Endothelial cell (in vitro differentiated cells): Measurements from ENCODE around the gene AOX1. TPM values are rescaled to one million over a fixed set of nuclear protein-coding genes. Genes with fewer than 3 reads are reported as not detected.

Experiments
- DNase-seq: peaks from one replicate; pipeline ENCODE4 v3.0.0; 2021; ENCODE audit warnings: low spot score
- H3K27ac Mint-ChIP-seq: one replicate; pipeline ENCODE4 v1.8.0; 2021; ENCODE audit warnings: mixed read lengths, inconsistent platforms; ENCODE audit not compliant: unreplicated experiment
- H3K27me3 Mint-ChIP-seq: one replicate; pipeline ENCODE4 v1.8.0; 2021; ENCODE audit warnings: mild to moderate bottlenecking, moderate library complexity, mixed read lengths, inconsistent platforms; ENCODE audit not compliant: unreplicated experiment
- H3K36me3 Mint-ChIP-seq: one replicate; pipeline ENCODE4 v1.8.0; 2021; ENCODE audit warnings: mild to moderate bottlenecking, low read depth, mixed read lengths, inconsistent platforms; ENCODE audit not compliant: unreplicated experiment
- H3K4me1 Mint-ChIP-seq: one replicate; pipeline ENCODE4 v1.8.0; 2021; ENCODE audit warnings: mild to moderate bottlenecking, mixed read lengths, inconsistent platforms; ENCODE audit not compliant: unreplicated experiment
- H3K4me3 Mint-ChIP-seq: one replicate; pipeline ENCODE4 v1.8.0; 2021; ENCODE audit warnings: mild to moderate bottlenecking, mixed read lengths, inconsistent platforms; ENCODE audit not compliant: unreplicated experiment
- H3K9me3 Mint-ChIP-seq: one replicate; pipeline ENCODE4 v1.8.0; 2021; ENCODE audit warnings: mixed read lengths, inconsistent platforms; ENCODE audit not compliant: unreplicated experiment
- CTCF ChIP-seq: fragments of 200-600 bp; sonication (generic); IDR thresholded peaks from one replicate; pipeline ENCODE4 v1.5.0; 2021; ENCODE audit warnings: antibody characterized with exemption; ENCODE audit not compliant: unreplicated experiment
- total RNA-seq: library from RNA; stranded (reverse); fragmentation: NEBNext Ultra II Directional; extraction: Animal tissue kit (Norgen Biotek cat#: 25700); gene quantifications from one replicate; pipeline ENCODE4 v1.2.1, GENCODE V29; 2021; ENCODE audit not compliant: unreplicated experiment

Gene AOX1
- total RNA-seq, 1 donor from 2014 or later, result 0.80 TPM

DNA sequence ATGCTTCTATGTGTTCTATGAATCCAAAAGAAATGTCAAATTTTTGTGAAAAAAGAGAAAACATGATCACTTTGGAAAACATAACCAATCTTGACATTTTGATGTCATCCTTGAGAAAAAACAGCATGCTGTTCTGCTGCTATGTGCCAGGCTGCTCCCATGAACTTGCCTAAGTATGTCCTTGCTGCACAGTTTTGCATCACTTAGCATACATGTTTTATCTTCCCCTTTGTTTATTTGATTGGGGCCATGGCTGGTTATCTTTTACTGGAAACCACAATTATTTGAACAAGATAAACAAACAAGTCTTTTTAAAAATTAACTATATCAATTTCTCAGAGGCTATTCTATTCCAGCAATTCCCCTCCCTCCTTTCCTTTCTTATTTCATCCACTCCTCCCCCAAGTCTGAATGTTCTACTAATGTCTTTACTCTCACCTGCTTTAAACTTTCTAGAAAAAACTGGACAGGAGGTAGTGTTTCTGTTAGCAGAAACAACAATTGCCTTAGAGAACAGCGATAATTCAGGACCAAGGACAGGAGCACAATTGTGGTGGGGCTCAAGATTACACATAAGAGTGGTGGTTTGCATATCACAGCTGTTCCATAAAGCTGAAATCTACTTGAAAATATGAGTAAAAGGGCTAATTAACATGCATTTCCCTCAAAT, 6.7 kb downstream of the AOX1 start:
- no peak for TF ChIP-seq CTCF

GRCh38 chr2:200593905-200594304, 8.1 kb downstream of the AOX1 start:
- no peak for DNase-seq
- Mint-ChIP-seq H3K4me3 (no peak overlapping the region), H3K9me3 (no peaks in the 10 kb centered on the region), H3K27ac (no peak overlapping the region), H3K4me1 (no peaks in the 10 kb centered on the region), H3K27me3 (peaks cover 2% of the 10 kb centered on the region), H3K36me3 (no peaks in the 10 kb centered on the region)
- TF ChIP-seq CTCF, result no peak

More for the DNA sequence above, 6.7 kb downstream of the AOX1 start:
- no peaks in the 10 kb centered on the region for H3K9me3 Mint-ChIP-seq
- H3K36me3 Mint-ChIP-seq, result no peaks in the 10 kb centered on the region
- peaks cover 2% of the 10 kb centered on the region for H3K27me3 Mint-ChIP-seq
- no peak overlapping the region for H3K27ac Mint-ChIP-seq
- H3K4me3 Mint-ChIP-seq, result no peak overlapping the region
- H3K4me1 Mint-ChIP-seq, result no peaks in the 10 kb centered on the region
- peak; percentile 17 for DNase-seq

DNA sequence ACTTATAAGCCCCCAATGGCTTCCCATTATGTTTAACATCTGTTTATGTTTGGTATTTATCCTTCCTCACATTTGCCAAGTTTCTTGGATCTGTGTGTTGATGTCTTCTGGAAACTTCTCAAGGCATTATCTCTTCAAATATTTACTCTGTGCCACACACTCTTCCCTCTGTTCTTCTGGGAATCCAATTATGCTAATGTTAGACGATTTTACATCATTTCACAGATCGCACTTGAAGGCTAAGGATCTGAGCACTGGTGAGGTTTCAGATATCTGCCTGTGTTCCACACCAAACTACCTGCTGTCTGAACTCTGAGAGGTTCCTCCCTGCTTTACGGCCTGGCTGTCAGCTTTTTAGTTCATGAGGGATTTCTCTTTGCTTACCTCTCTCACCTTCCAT, 10.1 kb downstream of the AOX1 start:
- no peak for DNase-seq
- H3K27me3 Mint-ChIP-seq, result peaks cover 3% of the 10 kb centered on the region

GRCh38 chr2:200596774-200597570, 11.2 kb downstream of the AOX1 start:
- Mint-ChIP-seq H3K4me1 (no peaks in the 10 kb centered on the region), H3K27ac (no peak overlapping the region), H3K36me3 (no peaks in the 10 kb centered on the region), H3K27me3 (peaks cover 3% of the 10 kb centered on the region), H3K4me3 (no peak overlapping the region), H3K9me3 (no peaks in the 10 kb centered on the region)
- no peak for DNase-seq
- no peak for TF ChIP-seq CTCF

More for the DNA sequence above, 10.1 kb downstream of the AOX1 start:
- no peaks in the 10 kb centered on the region for H3K36me3 Mint-ChIP-seq
- no peak overlapping the region for H3K4me3 Mint-ChIP-seq
- no peak overlapping the region for H3K27ac Mint-ChIP-seq
- no peaks in the 10 kb centered on the region for H3K9me3 Mint-ChIP-seq
- no peaks in the 10 kb centered on the region for H3K4me1 Mint-ChIP-seq
- no peak for TF ChIP-seq CTCF

DNA sequence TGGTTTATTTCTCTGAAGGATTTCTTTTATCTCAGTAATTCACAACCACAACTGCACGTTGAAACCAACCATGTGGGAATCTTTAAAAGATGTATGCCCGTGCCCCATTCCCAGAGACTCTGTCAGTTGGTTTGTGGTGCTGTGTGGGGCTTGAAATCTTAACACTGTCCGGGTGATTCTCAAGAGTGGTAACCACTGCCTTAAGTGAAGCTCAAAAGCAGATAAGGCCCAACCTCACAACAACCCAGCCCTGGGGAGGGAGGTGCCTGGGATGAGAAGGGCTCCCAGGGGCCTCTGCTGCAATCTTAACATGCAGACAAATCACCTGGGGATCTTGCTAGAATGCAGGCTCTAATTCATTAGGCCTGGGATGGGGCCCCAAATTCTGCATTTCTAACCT, 13.4 kb downstream of the AOX1 start:
- Mint-ChIP-seq H3K27me3 (peaks cover 2% of the 10 kb centered on the region), H3K36me3 (no peaks in the 10 kb centered on the region), H3K27ac (no peak overlapping the region), H3K9me3 (no peaks in the 10 kb centered on the region), H3K4me3 (no peak overlapping the region), H3K4me1 (no peaks in the 10 kb centered on the region)
- no peak for DNase-seq
- TF ChIP-seq CTCF, result no peak
